ENCODE measurements around the gene GPR55. TPM values are rescaled to one million over a fixed set of nuclear protein-coding genes. Genes with fewer than 3 reads are reported as not detected.

GPR55 gene
- total RNA-seq, 1 experiment from 2014 or later, result not detected

DNA sequence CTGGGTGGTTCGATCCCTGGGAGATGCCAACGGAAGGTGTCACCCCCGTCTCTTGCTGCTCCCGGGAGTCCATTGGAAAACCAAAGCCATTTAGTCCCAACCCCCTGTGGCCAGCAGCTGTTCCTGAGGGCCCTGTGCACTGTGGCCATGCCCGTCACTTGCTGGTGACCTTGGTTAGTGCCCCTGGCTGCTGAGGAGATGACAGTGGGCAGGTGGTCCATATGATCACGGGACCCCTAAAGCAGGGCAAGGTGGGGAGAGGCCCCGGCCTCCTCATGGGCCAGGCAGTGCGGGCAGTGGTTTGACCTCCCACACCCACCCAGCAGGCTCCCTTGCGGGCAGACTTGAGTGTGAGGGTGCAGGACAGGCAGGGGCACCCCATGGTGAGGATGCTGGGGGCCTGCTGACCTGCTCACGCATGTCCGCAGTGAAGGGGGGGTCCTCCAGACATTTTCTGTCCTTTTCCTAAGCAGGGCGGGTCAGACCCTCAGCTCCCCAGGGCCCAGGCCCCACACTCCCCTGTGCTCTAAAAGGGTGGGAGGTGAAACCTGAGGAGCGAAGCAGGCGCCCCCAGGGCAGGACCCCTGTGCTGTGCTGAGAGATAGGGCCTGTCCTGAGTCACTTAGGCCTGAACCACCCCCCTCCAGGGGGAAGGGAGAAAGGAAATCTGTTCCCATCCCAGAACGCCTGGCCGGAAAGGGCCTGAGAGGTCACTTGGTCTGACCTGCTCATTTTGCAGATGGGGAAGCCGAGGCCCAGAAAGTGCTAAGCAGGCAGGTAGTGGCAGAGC, 53.5 kb downstream of the GPR55 start (continued):
- TF ChIP-seq, protein P1, sequence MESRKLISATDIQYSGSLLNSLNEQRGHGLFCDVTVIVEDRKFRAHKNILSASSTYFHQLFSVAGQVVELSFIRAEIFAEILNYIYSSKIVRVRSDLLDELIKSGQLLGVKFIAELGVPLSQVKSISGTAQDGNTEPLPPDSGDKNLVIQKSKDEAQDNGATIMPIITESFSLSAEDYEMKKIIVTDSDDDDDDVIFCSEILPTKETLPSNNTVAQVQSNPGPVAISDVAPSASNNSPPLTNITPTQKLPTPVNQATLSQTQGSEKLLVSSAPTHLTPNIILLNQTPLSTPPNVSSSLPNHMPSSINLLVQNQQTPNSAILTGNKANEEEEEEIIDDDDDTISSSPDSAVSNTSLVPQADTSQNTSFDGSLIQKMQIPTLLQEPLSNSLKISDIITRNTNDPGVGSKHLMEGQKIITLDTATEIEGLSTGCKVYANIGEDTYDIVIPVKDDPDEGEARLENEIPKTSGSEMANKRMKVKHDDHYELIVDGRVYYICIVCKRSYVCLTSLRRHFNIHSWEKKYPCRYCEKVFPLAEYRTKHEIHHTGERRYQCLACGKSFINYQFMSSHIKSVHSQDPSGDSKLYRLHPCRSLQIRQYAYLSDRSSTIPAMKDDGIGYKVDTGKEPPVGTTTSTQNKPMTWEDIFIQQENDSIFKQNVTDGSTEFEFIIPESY (IDR thresholded peaks at IDR 0.05; ENCODE audit: extremely low read depth, insufficient replicate concordance, low read length), result no peak
- TF ChIP-seq CBX3 (IDR thresholded peaks at IDR 0.05; ENCODE audit: low read depth) (no peak), JUND (IDR thresholded peaks at IDR 0.05) (no peak), ZNF274 (IDR thresholded peaks at IDR 0.05; ENCODE audit: low read depth, low read length) (no peak), ZFX (IDR thresholded peaks at IDR 0.05) (no peak), EZH2 (IDR thresholded peaks at IDR 0.05) (no peak)
- TF ChIP-seq, protein P2, sequence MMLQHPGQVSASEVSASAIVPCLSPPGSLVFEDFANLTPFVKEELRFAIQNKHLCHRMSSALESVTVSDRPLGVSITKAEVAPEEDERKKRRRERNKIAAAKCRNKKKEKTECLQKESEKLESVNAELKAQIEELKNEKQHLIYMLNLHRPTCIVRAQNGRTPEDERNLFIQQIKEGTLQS (IDR thresholded peaks at IDR 0.05), result no peak

DNA sequence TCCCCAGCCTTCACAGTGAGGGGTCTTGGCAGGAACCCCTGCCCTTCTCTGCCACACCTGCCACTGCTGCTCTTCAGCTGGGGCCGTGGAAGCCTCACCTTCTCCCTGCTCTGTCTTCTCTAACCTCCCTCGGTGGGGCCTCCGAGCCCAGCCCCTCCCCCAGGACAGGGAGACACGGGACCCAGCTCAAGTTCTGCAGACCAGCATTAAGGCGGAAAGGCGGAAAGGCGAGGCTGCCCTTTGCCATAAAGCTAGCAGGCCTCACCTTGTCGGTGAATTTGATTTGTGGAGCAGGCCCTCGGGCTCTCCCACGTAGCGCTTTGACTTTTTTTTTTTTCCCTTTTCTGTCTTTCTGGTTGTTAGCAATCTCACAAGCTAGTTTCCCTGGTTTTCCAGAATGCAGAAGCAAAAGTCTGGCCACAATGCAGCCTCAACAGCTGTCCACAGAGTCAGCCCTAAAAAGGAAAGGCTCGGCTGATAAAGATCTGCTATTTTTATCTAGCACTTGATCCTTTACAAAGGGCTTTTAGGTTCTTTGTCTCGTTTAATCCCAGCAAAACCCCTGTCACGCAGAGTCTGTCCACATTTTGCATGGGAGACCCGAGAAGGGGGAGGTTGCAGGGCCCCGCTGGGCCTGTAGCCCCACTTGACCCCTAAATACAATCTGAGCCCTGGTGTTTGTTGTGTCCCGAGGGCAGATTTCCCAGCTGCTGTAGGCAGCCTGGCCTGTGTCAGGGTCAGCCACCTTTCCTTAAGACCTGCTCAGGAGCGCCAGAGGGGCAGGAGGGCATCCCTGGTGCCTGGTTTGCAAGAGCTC, 54.3 kb downstream of the GPR55 start:
- intact Hi-C loops (cut with micrococcal nuclease), result no loop called here
- ChIA-PET POLR2A (no interaction called here), RAD21 (ENCODE audit: low non-redundant PET in 1 of 2, low total read pairs in 2 of 2, uncharacterized antibody in 2 of 2, unreplicated experiment in 2 of 2) (no interaction called here), CTCF (no interaction called here)
- no peaks in the 10 kb centered on the region for H3K79me2 ChIP-seq (ENCODE audit: insufficient read depth, low read length)
- DNase-seq (ENCODE audit: low read depth, low spot score) (no peak), ATAC-seq (no peak)
- TF ChIP-seq JUND (IDR thresholded peaks at IDR 0.05), result no peak
- TF ChIP-seq SIN3A (IDR thresholded peaks at IDR 0.05; ENCODE audit: low read depth), result no peak
- no peak for TF ChIP-seq EGR1 (IDR thresholded peaks at IDR 0.05; ENCODE audit: low read depth)
- TF ChIP-seq EZH2phosphoT487 (IDR thresholded peaks at IDR 0.05; ENCODE audit: borderline replicate concordance), result no peak
- TF ChIP-seq CEBPB (IDR thresholded peaks at IDR 0.05; ENCODE audit: low read depth), result no peak
- TF ChIP-seq RAD21 (IDR thresholded peaks at IDR 0.05; ENCODE audit: low read depth), result no peak
- TF ChIP-seq, protein P3, sequence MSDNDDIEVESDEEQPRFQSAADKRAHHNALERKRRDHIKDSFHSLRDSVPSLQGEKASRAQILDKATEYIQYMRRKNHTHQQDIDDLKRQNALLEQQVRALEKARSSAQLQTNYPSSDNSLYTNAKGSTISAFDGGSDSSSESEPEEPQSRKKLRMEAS (IDR thresholded peaks at IDR 0.05), result no peak
- no peak for TF ChIP-seq ELF1 (IDR thresholded peaks at IDR 0.05; ENCODE audit: borderline replicate concordance, low read depth)
- TF ChIP-seq POLR2AphosphoS5 (IDR thresholded peaks at IDR 0.05; ENCODE audit: low read depth, low read length), result no peak
- no peak for TF ChIP-seq POLR2A (IDR thresholded peaks at IDR 0.05; ENCODE audit: borderline replicate concordance, extremely low read depth, insufficient read depth, insufficient read length)
- no TSS peak for BruUV-seq (replicated peaks)
- no peak overlapping the region for H3K27ac ChIP-seq (ENCODE audit: low read depth, low read length)
- H3K27me3 ChIP-seq (ENCODE audit: insufficient read depth, low read length), result no peaks in the 10 kb centered on the region
- no peaks in the 10 kb centered on the region for H3K9me2 ChIP-seq (ENCODE audit: insufficient read depth)
- peaks cover 0 to 6% of the 10 kb centered on the region in 2 experiments; a peak in 1 of 4 replicates for H3K36me3 ChIP-seq (ENCODE audit: control insufficient read depth in 1 of 2, insufficient read depth in 2 of 2, low read length in 2 of 2)
- H2AFZ ChIP-seq (ENCODE audit: low read depth, low read length, poor library complexity, severe bottlenecking), result no peak overlapping the region
- H3K9me3 ChIP-seq (ENCODE audit: control insufficient read depth in 1 of 2, insufficient read depth in 1 of 2, low read depth in 1 of 2, low read length in 2 of 2), result no peaks in the 10 kb centered on the region
- peaks cover 14 to 17% of the 10 kb centered on the region in 2 experiments for H3K4me1 ChIP-seq (ENCODE audit: control insufficient read depth in 1 of 2, insufficient read depth in 2 of 2, low read length in 2 of 2)
- H3K9ac ChIP-seq (ENCODE audit: low read length), result no peak overlapping the region
- H3K4me2 ChIP-seq (ENCODE audit: low read length), result no peak overlapping the region
- no peak overlapping the region for H3K4me3 ChIP-seq (replicated peaks in 1 of 2; ENCODE audit: low read depth in 1 of 2, low read length in 2 of 2)
- H4K20me1 ChIP-seq (ENCODE audit: insufficient read depth), result no peaks in the 10 kb centered on the region

Measured in HCT116 (cell line).